ENCODE measurements around the gene AP5S1.
"Not testable (repeated sequence)": the region's sequence is repeated elsewhere in the genome, so short reads cannot be mapped to it uniquely, and the experiment has no call there.

AP5S1 gene

DNA sequence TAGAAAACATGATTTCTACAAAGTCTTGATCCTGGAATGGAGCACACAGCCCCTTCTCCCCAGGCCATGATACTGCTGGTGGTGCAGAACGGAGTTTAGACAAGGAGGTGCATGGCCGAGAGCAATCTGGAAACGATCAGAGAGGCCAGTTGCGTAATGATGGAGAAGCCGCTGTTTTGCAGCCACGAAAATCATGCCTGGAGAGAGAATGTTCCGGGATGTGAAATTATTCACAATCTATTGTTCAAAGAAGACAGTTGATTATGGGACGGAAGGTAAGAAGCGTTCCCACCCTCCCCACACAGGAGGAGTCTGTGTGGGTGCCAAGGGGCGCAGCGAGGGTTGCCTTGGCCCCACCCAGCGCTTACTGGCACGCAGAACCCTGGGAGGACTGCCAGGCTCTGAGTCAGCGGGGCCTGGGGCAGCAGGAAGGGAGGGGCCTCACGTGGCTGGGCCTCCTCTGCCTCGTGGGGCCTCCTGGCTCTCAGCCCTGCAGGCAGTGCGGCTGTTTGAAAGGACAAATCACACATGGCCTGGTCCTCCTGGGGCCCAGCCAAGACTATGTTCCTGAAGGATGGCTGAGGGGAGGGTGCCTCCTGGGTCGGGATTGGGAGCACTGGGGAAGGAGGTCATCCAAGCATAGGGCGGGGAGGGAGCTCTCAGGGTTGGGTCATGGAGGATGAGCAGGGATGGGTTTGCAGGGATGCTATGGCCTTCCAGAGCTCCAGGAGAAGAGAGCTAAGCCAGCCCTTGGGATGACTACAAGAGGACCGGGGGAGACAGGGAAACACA is 8.7 kb upstream of the AP5S1 start:
- DNase-seq (ENCODE audit: low read depth, low spot score), result peak; percentile 100

DNA sequence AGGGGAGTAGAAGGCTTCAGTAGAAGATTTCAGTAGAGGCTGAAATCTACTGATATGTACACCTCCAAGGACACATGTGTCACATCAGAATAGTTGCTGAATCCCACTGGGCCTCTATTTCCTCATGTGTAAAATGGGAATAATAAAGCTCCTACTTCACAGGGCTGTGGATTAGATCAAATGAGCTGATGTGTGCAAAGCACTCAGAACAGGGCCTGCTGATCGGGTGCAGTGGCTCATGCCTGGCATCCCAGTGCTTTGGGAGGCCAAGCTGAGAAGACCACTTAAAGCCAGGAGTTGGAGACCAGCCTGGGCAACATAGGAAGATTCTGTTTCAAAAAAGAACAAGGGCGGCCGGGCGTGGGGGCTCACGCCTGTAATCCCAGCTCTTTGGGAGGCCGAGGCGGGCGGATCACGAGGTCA is 8.1 kb upstream of the AP5S1 start:
- no peak for DNase-seq (ENCODE audit: low read depth, low spot score)

DNA sequence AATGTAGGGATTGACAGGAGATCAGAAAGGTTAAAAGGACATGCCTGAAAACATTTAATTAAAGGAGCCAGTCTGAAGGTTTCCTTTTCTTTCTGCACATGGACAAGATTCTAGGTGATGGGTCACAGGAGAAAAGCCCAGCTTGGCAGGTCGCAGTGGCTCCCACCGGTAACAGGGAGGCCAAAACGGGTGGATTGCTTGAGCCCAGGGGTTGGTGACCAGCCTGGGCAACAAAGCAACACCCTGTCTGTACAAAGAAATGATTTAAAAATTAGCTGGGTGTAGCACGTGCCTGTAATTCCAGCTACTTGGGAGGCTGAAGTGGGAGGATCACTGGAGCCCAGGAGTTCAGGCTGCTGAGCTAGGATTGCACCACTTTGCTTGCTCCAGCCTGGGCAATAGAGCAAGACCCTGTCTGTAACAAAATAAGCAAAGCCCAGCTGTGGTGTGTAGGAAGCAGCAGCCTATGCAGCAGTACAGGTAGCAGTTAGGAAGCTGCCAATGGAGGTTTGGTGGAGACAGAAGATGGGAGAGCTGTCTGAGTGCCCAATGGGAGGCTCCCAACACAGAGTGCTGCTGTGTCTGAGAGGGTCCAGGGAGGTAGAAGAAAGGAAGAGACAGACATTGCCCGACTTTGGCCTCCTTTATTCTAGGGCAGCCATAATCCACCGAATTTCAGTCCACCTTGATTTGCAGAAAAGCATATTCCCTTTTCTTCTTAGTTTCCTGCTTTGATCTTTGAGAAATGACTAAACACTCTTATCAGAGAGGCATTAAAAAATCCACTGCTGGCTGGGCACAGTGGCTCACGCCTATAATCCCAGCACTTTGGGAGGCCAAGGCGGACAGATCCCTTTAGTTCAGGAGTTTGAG is 7.1 kb upstream of the AP5S1 start:
- no peak for DNase-seq (ENCODE audit: low read depth, low spot score)

- no peak for DNase-seq (ENCODE audit: low read depth, low spot score)
These were observed 6.3 kb upstream of the AP5S1 start for GRCh38 chr20:3813848-3814581.

DNA sequence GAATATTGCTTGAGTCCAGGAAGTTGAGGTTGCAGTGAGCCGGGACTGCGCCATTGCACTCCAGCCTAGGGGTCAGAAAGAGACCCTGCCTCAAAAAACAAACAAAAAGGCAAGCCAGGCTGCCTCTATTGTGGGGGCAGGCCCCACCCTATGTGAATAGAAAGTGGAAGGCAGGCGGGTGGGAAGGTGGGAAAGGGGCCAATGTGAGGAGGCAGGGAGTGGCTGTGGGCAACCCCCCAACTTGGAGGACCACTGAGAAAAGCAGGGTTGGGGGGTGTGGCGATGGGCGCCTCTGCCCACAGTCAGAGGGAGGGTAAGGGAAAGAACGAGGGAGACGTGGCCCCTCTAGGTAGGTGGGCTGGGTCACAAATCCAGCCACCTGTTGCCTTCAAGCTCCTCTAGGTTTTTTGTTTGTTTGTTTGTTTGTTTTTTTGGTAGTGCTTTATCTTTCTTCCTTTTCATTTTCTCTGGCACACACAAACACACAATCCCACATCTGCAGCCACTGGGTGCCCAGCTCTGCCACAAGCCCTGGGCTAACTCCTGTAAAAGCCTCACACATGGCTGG is 5.3 kb upstream of the AP5S1 start:
- no peak for DNase-seq (ENCODE audit: low read depth, low spot score)

GRCh38 chr20:3815703-3816315 is 4.5 kb upstream of the AP5S1 start:
- no peak for DNase-seq (ENCODE audit: low read depth, low spot score)

- DNase-seq (ENCODE audit: low read depth, low spot score), result peak; percentile 79
These were observed 1.9 kb upstream of the AP5S1 start for GRCh38 chr20:3818155-3819151.

DNA sequence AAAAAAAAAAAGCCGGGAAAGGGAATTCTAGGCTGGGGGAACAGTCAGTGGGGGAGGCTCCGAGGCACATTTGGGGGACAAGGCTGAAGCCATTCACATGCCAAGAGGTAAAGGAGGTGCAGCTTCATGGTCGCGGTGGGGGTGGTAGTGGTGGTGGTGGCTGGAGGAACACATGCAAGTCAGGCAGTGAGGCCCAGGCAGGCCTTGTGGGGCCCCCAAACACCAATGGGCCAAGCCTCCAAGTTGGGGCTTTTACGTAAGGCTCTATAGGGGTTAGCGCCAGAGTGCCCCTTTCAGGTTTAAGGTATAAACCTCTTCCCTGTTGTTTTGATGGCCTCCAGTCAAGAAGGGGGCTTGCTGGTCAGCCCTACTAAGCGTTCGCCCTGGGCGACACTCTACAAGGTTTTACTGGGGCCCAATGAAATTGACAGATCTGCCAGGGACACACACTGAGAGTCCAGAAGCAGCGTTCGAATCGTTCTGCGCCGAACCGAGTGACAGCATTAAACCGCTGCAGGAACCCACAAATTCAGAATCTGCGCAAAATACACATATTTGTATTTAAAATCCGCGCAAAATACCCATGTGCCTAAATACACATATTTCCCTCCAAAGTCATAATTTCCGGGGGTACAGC is 818 bp upstream of the AP5S1 start:
- no peak for DNase-seq (ENCODE audit: low read depth, low spot score)

- DNase-seq (ENCODE audit: low read depth, low spot score), result no peak
These were observed 767 bp downstream of the AP5S1 start for GRCh38 chr20:3820901-3821727.

DNA sequence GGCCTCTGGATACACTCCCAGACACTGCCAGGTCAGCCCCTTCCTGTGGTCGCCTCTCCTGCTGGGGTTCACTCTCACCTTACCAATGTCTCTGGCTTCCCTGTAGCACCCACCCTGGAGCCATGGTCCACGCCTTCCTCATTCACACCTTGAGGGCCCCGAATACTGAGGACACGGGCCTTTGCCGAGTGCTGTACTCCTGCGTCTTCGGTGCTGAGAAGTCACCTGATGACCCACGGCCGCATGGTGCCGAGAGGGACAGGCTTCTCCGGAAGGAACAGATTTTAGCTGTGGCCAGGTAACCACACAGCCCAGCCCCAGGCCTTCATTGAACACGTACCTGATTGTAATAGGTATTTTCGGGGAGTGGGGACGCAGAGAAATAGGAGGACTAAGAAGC is 1.6 kb downstream of the AP5S1 start:
- DNase-seq (ENCODE audit: low read depth, low spot score), result no peak

- DNase-seq (ENCODE audit: low read depth, low spot score), result no peak
These were observed 3.5 kb downstream of the AP5S1 start for GRCh38 chr20:3823881-3824280.

DNA sequence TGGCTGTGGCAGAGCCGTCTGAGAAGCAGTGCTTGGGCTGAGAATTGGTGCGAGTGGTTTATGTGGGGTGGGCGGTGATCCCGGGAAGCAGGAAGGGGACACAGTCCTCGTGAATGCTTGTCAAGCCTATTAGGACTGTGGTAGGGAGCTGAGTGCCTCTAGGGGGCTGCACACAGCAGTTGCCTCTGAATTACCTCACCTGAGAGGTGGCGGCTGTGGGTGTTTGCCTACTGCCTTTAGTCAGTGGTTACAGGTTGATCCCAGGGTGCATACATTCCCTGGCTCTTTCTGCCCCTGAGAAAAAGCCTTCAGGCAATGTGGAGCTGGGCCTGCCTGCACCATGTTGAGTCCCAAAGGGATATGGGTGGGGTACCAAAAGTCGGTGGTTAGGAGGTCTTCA is 5.2 kb downstream of the AP5S1 start:
- DNase-seq (ENCODE audit: low read depth, low spot score), result no peak

- no peak for DNase-seq (ENCODE audit: low read depth, low spot score)
These were observed 6.1 kb downstream of the AP5S1 start for GRCh38 chr20:3826420-3826819.

DNA sequence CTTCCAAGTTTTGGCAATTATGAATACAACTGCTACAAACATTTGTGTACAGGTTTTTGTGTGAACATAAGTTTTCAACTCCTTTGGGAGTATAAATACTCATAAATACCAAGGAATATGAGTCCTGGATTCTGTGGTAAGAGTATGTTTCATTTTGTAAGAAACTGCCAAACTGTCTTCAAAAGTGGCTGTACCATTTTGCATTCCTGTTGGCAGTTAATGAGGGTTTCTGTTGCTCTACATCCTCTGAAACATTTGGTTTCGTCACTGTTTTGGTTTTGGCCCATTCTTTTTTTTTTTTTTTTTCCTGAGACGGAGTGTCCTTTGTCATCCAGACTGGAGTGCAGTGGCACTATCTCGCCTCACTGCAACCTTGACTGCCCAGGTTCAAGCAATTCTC is 8.5 kb downstream of the AP5S1 start:
- DNase-seq (ENCODE audit: low read depth, low spot score), result no peak

- not testable (repeated sequence) for DNase-seq (ENCODE audit: low read depth, low spot score)
These were observed 9.5 kb downstream of the AP5S1 start for GRCh38 chr20:3829891-3830290.

- DNase-seq (ENCODE audit: low read depth, low spot score), result no peak
These were observed 15.8 kb downstream of the AP5S1 start for GRCh38 chr20:3836132-3836531.

DNA sequence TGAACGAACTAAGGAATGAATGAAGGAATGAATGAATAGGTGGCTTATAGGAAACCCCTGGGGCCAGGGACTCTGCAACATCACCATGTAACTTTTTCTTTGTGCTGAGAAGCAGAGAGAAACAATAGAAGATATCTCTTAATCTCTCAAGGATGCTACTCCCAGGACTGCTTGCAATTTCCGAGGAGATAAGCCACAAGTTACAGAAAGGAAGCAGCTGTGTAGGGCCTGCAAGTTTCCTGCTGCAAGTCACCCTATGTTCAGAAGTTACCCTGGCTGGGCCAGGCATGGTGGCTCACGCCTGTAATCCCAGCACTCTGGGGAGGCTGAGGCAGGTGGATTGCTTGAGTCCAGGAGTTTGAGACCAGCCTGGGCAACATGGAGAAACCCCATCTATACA is 19.0 kb downstream of the AP5S1 start:
- no peak for DNase-seq (ENCODE audit: low read depth, low spot score)

DNA sequence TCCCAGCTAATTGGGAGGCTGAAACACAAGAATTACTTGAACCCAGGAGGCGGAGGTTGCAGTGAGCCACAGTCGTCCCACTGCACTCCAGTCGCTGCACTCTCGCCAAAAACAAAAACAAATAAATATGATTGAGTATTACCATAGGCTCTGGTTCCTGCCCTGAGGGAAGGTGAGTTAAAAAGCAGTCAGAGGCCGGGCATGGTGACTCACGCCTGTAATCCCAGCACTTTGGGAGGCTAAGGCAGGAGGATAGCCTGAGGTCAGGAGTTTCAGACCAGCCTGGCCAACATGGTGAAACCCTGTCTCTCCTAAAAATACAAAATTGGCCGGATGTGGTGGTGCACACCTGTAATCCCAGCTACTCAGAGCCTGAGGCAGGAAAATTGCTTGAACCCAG is 19.9 kb downstream of the AP5S1 start:
- DNase-seq (ENCODE audit: low read depth, low spot score), result not testable (repeated sequence)
